Smooth muscle cell (in vitro differentiated cells): ENCODE results near the gene GGT6. TPM values are rescaled to one million over a fixed set of nuclear protein-coding genes. Genes with fewer than 3 reads are reported as not detected.

Experiments
- DNase-seq: peaks from one replicate; lab custom pipeline; 2025; ENCODE audit not compliant: unreplicated experiment; lab: John Stamatoyannopoulos, UW
- H2AFZ ChIP-seq: fragments of 200-600 bp; sonication (generic); 2 replicates; pipeline ENCODE4 v1.6.0; 2016; ENCODE audit warnings: antibody characterized with exemption, low read depth, mild to moderate bottlenecking
- H3F3A ChIP-seq: fragments of 200-600 bp; sonication (generic); 2 replicates; pipeline ENCODE4 v1.6.0; 2017; ENCODE audit warnings: antibody characterized with exemption, low read depth
- H3K27ac ChIP-seq: fragments of 200-600 bp; sonication (generic); 2 replicates; pipeline ENCODE4 v1.5.1; 2016; ENCODE audit warnings: low read depth, mild to moderate bottlenecking
- H3K27me3 ChIP-seq: fragments of 200-600 bp; sonication (generic); 2 replicates; pipeline ENCODE4 v1.6.1; 2016; ENCODE audit warnings: low read depth, mild to moderate bottlenecking
- H3K36me3 ChIP-seq: fragments of 200-600 bp; sonication (generic); 2 replicates; pipeline ENCODE4 v1.5.1; 2016; ENCODE audit warnings: low read depth
- H3K4me1 ChIP-seq: fragments of 200-600 bp; sonication (generic); 2 replicates; pipeline ENCODE4 v1.5.1; 2016; ENCODE audit warnings: low read depth
- H3K4me2 ChIP-seq: fragments of 200-600 bp; sonication (generic); 2 replicates; pipeline ENCODE4 v1.6.0; 2016; ENCODE audit warnings: mild to moderate bottlenecking
- H3K4me3 ChIP-seq: fragments of 200-600 bp; sonication (generic); 2 replicates; pipeline ENCODE4 v1.5.1; 2016; ENCODE audit warnings: mild to moderate bottlenecking
- H3K79me2 ChIP-seq: fragments of 200-600 bp; sonication (generic); 2 replicates; pipeline ENCODE4 v1.6.0; 2016; ENCODE audit warnings: low read depth, mild to moderate bottlenecking
- H3K9ac ChIP-seq: fragments of 200-600 bp; sonication (generic); 2 replicates; pipeline ENCODE4 v1.6.0; 2016; ENCODE audit warnings: low read depth
- H3K9me3 ChIP-seq: fragments of 200-600 bp; sonication (generic); replicated peaks from 2 replicates; pipeline ENCODE4 v1.5.1; 2016; ENCODE audit warnings: low read depth
- H4K20me1 ChIP-seq: fragments of 200-600 bp; sonication (generic); 2 replicates; pipeline ENCODE4 v1.6.0; 2016; ENCODE audit warnings: low read depth
- WGBS: methylation state at CpG from one replicate; pipeline ENCODE4 v1.1.7; 2016; ENCODE audit warnings: low lambda C conversion rate; 5-methylcytosine and 5-hydroxymethylcytosine counted together
- polyA plus RNA-seq: library from polyadenylated mRNA; unstranded; fragments of >200 nt; fragmentation: Nextera tagmentation; extraction: Ambion mirVana; gene quantifications from 2 replicates; pipeline ENCODE4 v1.2.1, GENCODE V29; 2016
- total RNA-seq: library from RNA; depleted of rRNA; stranded (reverse); fragments of >200 nt; gene quantifications from 2 replicates; pipeline ENCODE4 v1.2.3, GENCODE V29; 2014
- TF ChIP-seq, protein P1 (sequence below): fragments of 200-600 bp; sonication (generic); IDR thresholded peaks from 2 replicates; pipeline ENCODE4 v1.5.1; 2017; ENCODE audit warnings: borderline replicate concordance, mild to moderate bottlenecking, antibody characterized with exemption; ENCODE audit not compliant: insufficient read depth, poor library complexity, severe bottlenecking

The GGT6 gene
- total and polyA plus RNA-seq, 2 experiments from 2014 or later: 0.27 TPM; not detected in 1

DNA sequence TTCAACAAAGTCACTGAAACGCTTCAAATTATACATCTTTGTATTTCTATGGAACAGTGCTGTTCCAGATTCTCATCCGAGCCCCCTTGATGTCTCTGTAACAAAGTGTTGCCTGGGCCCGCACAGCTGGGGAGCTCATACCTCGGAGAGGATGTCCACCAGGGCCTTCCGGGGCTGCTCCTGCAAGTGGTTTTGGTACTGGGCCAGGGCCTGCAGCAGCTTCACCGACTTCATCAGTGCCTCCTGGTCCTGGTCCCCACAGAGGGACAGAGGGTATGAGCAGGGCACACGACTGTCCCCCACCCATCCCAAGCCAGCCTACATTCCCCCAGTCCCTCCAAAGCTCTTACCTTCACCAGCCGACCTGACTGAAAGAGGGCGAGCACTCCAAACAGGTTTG is 6.7 kb downstream of the GGT6 start:
- Histone ChIP-seq H3K4me2 (peak overlapping the region; percentile 98), H3K9me3 (no peaks in the 10 kb centered on the region), H3K4me1 (peaks cover 17% of the 10 kb centered on the region), H3K9ac (no peak overlapping the region), H3K4me3 (no peak overlapping the region), H3K36me3 (no peaks in the 10 kb centered on the region), H3K79me2 (peaks cover 18% of the 10 kb centered on the region), H4K20me1 (no peaks in the 10 kb centered on the region), H3K27ac (no peak overlapping the region), H2AFZ (no peak overlapping the region), H3F3A (no peaks in the 10 kb centered on the region), H3K27me3 (no peaks in the 10 kb centered on the region)
- 89% methylated on average over 9 of the region's 9 CpGs for WGBS
- no peak for DNase-seq
- TF ChIP-seq, protein P1, sequence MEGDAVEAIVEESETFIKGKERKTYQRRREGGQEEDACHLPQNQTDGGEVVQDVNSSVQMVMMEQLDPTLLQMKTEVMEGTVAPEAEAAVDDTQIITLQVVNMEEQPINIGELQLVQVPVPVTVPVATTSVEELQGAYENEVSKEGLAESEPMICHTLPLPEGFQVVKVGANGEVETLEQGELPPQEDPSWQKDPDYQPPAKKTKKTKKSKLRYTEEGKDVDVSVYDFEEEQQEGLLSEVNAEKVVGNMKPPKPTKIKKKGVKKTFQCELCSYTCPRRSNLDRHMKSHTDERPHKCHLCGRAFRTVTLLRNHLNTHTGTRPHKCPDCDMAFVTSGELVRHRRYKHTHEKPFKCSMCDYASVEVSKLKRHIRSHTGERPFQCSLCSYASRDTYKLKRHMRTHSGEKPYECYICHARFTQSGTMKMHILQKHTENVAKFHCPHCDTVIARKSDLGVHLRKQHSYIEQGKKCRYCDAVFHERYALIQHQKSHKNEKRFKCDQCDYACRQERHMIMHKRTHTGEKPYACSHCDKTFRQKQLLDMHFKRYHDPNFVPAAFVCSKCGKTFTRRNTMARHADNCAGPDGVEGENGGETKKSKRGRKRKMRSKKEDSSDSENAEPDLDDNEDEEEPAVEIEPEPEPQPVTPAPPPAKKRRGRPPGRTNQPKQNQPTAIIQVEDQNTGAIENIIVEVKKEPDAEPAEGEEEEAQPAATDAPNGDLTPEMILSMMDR: no peak

DNA sequence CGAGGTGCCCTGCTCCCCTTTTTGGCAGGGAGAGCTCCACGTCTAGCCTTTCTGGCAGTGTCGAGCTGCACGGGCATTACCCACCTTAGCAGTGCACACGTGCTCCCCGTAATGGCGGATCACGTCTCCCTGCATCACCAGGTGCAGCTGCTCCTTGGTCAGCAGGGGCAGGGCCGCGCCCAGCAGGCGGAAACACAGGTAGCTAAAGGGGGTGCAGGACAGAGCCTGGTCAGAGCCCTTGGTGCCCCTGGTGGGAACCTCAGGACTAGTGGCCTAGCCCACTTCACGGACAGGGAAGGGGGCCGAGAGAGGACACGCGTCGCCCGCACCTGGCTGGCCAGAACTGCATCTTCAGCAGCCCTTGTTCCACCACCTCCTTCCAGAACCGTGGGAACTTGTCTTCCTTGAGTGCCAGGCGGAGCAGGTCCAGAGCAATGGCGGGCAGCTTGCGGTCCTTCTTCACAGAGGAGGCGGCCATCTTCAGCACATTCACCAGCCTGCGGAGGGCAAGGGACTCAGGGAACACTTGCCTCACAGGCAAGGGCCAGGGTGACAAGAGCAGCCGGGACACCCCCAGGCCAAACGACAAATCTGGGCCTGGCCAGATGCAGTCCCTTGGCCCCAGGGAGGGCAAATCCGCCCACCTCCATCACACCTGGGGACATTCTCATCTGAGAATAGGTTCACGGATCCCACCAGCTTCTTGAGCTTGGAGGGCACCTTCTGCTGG is 8.4 kb downstream of the GGT6 start:
- DNase-seq: no peak
- no peak overlapping the region for H2AFZ ChIP-seq
- TF ChIP-seq, protein P1: no peak
- no peak overlapping the region for H3K9ac ChIP-seq
- no peak overlapping the region for H3K27ac ChIP-seq
- H3K4me2 ChIP-seq: no peak overlapping the region
- no peaks in the 10 kb centered on the region for H3K9me3 ChIP-seq
- no peaks in the 10 kb centered on the region for H3K27me3 ChIP-seq
- H3K36me3 ChIP-seq: no peaks in the 10 kb centered on the region
- H4K20me1 ChIP-seq: no peaks in the 10 kb centered on the region
- no peak overlapping the region for H3K4me3 ChIP-seq
- H3K4me1 ChIP-seq: peaks cover 17% of the 10 kb centered on the region
- no peaks in the 10 kb centered on the region for H3F3A ChIP-seq
- 95% methylated on average over 27 of the region's 27 CpGs for WGBS
- H3K79me2 ChIP-seq: peaks cover 18% of the 10 kb centered on the region

DNA sequence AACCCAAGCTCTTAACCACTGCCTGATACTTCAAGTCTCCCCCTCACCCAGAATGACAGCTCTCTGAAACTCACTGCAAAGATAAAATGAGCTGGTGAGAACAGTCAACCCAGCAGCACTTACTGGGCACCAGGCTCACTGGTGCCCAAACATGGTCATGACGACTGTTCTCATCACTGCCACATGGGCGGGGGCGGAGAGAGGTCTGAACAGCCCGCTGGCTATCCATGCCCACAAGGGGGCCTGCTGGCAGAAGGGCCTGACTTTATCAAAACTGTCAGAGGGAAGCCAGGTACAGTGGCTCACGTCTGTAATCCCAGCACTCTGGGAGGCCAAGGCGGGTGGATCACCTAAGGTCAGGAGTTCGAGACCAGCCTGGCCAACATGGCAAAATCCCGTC is 9.2 kb downstream of the GGT6 start:
- no peak overlapping the region for H3K9ac ChIP-seq
- TF ChIP-seq, protein P1: no peak
- H3K4me2 ChIP-seq: no peak overlapping the region
- no peaks in the 10 kb centered on the region for H3K27me3 ChIP-seq
- no peaks in the 10 kb centered on the region for H3K9me3 ChIP-seq
- DNase-seq: no peak
- H3K79me2 ChIP-seq: peaks cover 18% of the 10 kb centered on the region
- no peak overlapping the region for H3K27ac ChIP-seq
- H2AFZ ChIP-seq: no peak overlapping the region
- H4K20me1 ChIP-seq: no peaks in the 10 kb centered on the region
- peaks cover 17% of the 10 kb centered on the region for H3K4me1 ChIP-seq
- no peak overlapping the region for H3K4me3 ChIP-seq
- WGBS: 94% methylated on average over 8 of the region's 8 CpGs
- H3F3A ChIP-seq: no peaks in the 10 kb centered on the region
- H3K36me3 ChIP-seq: no peaks in the 10 kb centered on the region

DNA sequence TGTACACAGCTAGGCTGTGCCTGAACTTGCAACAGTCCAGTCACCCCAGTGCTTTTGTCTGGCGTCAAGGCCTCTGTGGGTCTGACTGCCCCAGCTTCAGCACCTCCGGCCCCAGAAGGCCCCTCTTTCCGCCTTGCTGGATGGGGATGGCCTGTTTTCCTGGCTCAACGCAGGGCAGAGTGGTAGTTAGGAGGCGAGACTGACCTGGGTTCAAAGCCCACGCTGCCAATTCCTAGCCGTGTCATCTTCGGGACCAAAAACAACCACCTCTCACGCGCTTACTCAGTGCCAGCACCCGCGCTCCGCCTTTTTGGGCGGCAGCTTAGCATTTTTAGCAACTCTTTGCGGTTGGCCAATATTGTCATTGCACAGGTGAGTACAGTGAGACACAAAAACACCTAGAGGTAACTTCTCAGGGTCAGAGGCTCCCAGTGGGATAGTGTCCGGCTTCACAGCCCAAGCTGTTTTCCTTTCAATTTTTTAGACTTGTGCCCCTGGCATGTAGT is 9.8 kb downstream of the GGT6 start:
- no peak overlapping the region for H3K4me3 ChIP-seq
- no peaks in the 10 kb centered on the region for H3F3A ChIP-seq
- peaks cover 11% of the 10 kb centered on the region for H3K4me1 ChIP-seq
- 98% methylated on average over 16 of the region's 16 CpGs for WGBS
- H3K79me2 ChIP-seq: peaks cover 18% of the 10 kb centered on the region
- no peaks in the 10 kb centered on the region for H3K9me3 ChIP-seq
- no peaks in the 10 kb centered on the region for H3K27me3 ChIP-seq
- no peak overlapping the region for H3K4me2 ChIP-seq
- H3K9ac ChIP-seq: no peak overlapping the region
- no peak overlapping the region for H2AFZ ChIP-seq
- H3K27ac ChIP-seq: no peak overlapping the region
- TF ChIP-seq, protein P1: no peak
- no peaks in the 10 kb centered on the region for H3K36me3 ChIP-seq
- no peak for DNase-seq
- no peaks in the 10 kb centered on the region for H4K20me1 ChIP-seq
